ENCODE measurements around the gene PUDP.
A peak's percentile ranks its signal among the peaks of the same experiment; 100 is the strongest.

Gene PUDP

GRCh38 chrX:7146703-7147412 lies 1.1 kb downstream of the PUDP start:
- DNase-seq: no peak

- DNase-seq: no peak
Observed at GRCh38 chrX:7146020-7146702, 1.8 kb downstream of the PUDP start.

DNA sequence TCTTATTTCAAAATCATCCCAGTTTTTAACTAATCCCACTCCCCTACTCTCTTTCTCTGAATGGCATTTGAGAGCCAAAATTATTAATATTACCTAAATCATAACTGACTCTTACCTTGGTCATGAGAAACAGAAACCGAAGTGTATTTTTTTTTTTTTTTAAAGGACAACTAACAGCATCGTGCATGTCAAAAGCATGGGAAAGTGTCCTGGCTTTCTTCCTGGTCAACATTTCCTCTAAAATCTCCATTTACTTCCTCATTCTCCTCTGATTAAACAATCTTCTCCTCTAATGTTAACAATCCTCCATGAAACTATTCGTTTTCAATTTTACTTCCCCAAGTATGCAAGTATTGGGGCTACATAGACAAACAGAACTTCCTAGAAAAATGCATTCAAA lies 2.5 kb downstream of the PUDP start:
- no peak for DNase-seq

- DNase-seq: no peak
Observed at GRCh38 chrX:7143941-7144525, 3.9 kb downstream of the PUDP start.

DNA sequence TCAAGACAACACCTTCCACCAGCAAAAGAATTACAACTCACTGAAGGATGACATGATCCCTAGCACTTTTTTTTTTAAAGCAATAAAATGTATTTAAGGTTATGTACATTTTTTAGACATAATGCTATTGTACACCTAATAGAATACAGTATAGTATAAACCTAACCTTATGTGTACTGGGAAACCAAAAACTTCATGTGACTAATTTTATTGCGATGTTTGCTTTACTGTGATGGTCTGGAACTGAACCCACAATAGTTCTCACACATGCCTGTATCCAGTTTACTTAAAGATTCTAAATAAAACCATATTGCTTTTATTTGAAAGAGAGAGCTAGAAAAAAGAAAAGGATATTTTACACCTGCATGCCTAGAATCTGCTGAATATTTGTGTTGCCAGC lies 4.9 kb downstream of the PUDP start:
- no peak for DNase-seq

DNA sequence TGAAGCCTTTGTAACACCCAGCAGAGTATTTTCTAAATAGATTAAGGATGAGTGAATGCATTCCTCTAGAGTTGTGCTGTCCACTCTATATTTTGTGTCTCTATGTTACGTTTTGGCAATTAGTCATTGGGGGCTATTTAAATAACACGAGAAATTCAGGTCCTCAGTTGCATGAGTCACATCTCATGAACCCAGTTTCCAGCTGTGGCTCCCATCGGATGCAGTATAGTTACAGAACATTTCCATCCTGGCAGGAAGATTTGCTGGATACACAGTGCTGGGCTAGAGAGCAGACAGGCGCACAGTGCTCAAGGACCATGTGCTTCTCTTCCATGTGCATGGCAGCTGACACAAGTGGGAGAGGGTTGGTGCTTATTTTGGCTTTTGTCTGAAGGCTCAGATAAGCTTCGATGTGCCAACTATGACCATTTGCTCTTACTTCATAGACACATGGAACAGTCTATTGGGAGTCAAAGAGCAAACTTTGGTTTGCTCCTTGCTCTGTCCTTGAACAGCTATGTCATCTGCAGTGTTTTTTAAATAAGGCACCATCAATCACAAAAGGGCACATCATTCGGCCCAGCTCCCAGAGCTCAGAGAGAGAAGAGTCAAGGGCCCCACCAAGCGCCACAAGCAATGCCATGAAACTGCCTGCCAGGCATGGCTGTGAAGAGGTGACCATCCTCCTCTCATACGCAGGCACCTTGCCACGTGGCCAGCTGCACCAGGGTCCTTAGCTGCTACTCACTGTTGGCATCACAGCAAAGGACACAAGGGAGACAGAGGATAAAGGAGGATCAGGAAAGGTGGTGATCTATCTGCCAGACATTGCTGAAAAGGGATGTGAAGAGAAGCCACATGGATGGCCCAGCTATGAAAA lies 8.5 kb downstream of the PUDP start:
- peak; percentile 20 for DNase-seq

GRCh38 chrX:7134981-7135380 lies 13.0 kb downstream of the PUDP start:
- no peak for DNase-seq

DNA sequence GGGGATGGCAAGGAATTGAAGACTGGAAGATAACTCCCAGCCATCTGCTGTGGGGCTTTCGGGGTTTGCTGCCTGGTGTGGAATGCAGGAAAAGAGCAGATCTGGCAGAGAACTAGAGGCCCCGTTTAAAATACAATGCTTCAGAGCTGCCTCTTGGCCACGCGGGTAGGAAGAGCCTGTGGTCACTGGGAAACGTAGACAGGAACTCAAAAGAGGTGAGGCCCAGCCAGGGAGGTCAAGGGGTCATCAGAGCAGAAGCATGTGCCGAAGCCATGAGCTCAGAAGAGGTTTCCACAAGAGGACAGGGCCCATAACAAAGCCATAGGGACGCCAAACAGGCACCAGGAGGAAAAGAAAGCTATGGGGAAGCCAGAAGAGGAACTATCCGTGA lies 14.9 kb downstream of the PUDP start:
- DNase-seq: peak; percentile 16

GRCh38 chrX:7132335-7133049 lies 15.5 kb downstream of the PUDP start:
- DNase-seq: peak; percentile 55

DNA sequence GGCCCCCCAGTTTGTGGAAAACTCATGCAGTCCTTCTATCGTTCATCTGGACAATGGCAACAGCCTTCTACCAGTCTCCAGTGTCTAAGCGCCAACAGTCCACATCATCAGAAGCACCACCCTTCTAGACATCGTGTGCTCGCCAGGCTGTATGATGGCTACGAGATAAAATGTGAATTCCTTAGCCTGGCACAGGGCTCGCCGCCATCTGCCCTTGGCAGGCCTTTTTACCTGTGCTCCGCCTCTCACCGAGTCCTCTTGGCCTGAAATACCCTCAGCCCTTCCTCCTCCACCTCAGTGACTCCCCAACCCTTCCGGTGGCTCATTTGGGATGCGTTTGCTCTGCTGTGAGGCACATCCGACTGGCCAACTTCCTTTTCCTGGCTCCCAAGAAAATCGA lies 16.3 kb downstream of the PUDP start:
- DNase-seq: no peak

DNA sequence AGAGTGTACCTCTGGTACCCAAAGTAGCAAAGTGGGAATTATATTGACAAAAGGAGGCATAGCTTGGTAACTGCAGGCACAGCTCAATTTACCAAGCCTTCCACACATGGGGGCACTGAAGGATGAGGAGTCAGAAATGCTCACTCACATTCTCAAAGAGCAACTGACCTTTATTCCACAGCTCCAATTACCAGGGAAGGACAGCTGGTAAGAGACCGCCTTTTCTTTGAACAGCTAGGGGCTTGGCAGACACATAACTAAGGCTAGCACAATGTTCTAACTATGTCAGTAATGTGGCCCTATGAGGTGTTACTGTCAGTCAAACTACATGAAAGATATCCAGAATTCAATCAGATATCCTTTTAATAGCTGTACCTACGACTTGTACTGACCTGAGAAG lies 20.9 kb downstream of the PUDP start:
- no peak for DNase-seq

DNA sequence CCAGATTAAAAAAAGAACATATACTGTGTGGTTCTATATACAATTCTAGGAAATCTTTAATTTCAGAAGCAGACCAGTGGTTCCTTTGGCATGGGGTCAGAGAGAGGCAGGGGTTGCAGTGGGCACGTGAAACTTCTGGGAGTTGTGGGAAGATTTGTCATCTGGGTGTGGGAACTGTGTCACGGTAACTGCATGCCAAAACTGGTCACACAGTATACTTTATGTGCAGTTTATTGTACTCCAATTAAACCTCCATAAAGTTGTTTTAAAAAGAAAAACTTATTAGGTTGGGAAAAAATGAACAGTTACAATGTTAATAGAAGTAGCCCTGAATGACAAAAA lies 27.1 kb downstream of the PUDP start:
- no peak for DNase-seq

- no peak for DNase-seq
Observed at GRCh38 chrX:7119950-7120877, 27.7 kb downstream of the PUDP start.

GRCh38 chrX:7117587-7117986 lies 30.4 kb downstream of the PUDP start:
- no peak for DNase-seq

GRCh38 chrX:7116081-7116480 lies 31.9 kb downstream of the PUDP start:
- DNase-seq: no peak

DNA sequence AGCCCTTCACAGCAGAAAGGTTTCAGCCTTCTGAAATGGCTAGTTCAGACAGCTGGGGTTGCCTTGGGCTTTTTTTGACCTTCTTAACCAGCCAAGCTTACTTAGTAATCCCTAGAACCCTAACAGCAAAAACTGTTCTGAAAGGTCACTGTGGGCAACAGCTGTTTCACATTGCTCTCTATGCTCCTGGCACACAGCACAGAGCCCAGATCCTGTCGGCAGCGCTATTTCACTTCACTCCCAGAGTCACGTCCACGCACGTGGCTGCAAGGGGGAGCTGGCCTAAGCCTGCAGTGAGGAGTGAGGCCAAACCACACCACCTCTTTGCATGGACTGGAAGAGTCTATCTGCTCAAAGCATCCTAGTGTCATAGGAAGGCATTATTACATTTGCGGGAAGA lies 32.4 kb downstream of the PUDP start:
- DNase-seq: no peak

GRCh38 chrX:7112071-7112470 lies 35.9 kb downstream of the PUDP start:
- DNase-seq: no peak

DNA sequence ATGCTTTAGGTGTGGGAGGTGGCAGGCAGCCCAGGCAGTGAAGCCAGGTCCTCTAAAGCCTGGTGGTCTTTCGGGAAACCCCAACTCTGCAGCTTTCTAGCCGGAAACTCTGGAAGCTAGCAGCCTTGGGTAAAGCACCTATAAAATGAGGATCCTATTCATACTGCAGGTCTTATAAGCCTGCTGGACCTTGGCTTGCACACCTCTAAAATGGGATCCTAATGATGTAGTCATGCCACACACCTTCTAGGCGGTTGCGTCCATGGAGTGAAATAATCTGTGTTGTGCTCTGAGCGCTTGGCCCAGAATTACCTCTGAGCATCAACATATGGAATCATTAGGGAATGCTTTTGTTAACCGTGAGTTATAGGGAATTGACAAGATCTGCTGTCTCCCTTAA lies 36.4 kb downstream of the PUDP start:
- no peak for DNase-seq

DNA sequence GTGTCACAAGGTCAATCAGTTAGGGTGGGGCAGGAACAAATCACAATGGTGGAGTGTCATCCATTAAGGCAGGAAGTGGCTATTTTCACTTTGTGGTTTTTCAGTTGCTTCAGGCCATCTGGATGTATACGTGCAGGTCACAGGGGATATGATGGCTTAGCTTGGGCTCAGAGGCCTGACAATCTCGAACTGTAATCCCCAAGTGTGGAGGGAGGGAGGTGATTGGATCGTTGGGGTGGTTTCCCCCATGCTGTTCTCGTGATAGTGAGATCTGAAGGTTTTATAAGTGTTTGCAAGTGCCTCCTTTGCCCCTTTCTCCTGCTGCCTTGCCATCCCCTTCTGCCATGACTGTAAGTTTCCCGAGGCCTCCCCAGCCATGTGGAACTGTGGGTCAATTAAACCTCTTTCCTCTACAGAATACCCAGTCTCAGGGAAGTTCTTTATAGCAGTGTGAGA lies 37.1 kb downstream of the PUDP start:
- no peak for DNase-seq

DNA sequence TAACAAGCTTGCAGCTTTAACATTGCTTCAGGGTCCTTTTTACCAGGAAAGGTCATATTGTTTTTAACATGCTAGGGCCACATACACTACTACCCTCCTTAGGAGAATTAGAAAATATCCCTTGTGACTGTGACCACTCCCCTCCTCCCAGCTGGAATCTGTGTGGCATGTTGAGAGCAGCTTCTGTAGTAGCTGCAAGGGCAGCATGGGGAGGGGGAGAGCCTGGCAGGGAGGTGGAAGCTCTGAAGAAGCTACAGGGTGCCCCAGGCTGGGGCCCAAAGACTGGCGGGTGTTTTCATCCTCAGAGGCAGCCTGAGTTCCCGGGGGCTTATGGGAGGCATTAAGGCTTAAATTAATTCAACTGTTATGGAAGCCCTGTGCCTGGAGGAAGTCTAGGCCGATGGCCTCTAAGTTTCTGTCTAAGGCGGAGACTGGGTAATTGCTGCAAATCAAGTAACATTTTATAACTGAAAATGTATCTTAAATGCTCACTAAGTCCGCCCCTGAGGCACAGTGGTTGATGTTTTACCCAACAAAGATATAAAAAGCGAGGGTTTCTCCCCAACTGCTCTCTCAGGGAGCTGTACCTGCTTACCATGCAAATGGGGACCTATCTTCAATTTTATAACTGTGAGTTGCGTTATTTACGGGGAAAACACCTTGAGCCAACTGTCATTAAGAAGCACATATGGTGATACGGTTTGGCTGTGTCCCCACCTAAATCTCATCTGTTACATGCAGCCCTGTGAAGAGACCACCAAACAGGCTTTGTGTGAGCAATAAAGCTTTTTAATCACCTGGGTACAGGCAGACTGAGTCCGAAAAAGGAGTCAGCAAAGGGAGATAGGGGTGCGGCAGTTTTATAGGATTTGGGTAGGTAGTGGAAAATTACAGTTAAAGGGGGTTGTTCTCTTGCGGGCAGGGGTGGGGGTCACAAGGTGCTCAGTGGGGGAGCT lies 37.8 kb downstream of the PUDP start:
- no peak for DNase-seq

All from NCI-H226 (cell line).